ENCODE data around the gene CYP4F12.

GRCh38 chr19:15721268-15721667 lies 48.4 kb downstream of the CYP4F12 start:
- TF ChIP-seq POLR2A (IDR thresholded peaks at IDR 0.05; ENCODE audit: low read depth, low read length) (no peak), CTCF (IDR thresholded peaks at IDR 0.05; ENCODE audit: extremely low read depth in 1 of 2, insufficient read depth in 1 of 2, low read depth in 1 of 2, low read length in 2 of 2) (no peak), MYC (IDR thresholded peaks at IDR 0.05; ENCODE audit: low read depth, low read length) (no peak), EZH2 (IDR thresholded peaks at IDR 0.05; ENCODE audit: borderline replicate concordance, low read depth, low read length, severe bottlenecking) (no peak), FOS (IDR thresholded peaks at IDR 0.05; ENCODE audit: borderline replicate concordance, insufficient read depth, low read length) (no peak)
- TF ChIP-seq, protein P1, sequence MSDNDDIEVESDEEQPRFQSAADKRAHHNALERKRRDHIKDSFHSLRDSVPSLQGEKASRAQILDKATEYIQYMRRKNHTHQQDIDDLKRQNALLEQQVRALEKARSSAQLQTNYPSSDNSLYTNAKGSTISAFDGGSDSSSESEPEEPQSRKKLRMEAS (IDR thresholded peaks at IDR 0.05; ENCODE audit: insufficient read depth, insufficient read length), result no peak
